ENCODE measurements around the gene YY1.

Gene YY1

GRCh38 chr14:100317912-100318808, 79.2 kb downstream of the YY1 start:
- peak; percentile 81 for DNase-seq (ENCODE audit: low spot score)

- no peak for DNase-seq (ENCODE audit: low spot score)
Measured at GRCh38 chr14:100320157-100320856, 81.4 kb downstream of the YY1 start.

GRCh38 chr14:100321473-100322137, 82.7 kb downstream of the YY1 start:
- no peak for DNase-seq (ENCODE audit: low spot score)

- no peak for DNase-seq (ENCODE audit: low spot score)
Measured at GRCh38 chr14:100322138-100322957, 83.4 kb downstream of the YY1 start.

- DNase-seq (ENCODE audit: low spot score): no peak
Measured at GRCh38 chr14:100323121-100323941, 84.4 kb downstream of the YY1 start, which contains the start of gene SLC25A47. SLC25A47 (plus strand) TSS chr14:100323339; CDS start chr14:100323415, 76 bp downstream.

- DNase-seq (ENCODE audit: low spot score): no peak
Measured at GRCh38 chr14:100323942-100324307, 85.0 kb downstream of the YY1 start.

GRCh38 chr14:100325231-100325632, 86.3 kb downstream of the YY1 start:
- DNase-seq (ENCODE audit: low spot score): no peak

- DNase-seq (ENCODE audit: low spot score): no peak
Measured at GRCh38 chr14:100325958-100326357, 87.0 kb downstream of the YY1 start.

GRCh38 chr14:100327128-100327527, 88.2 kb downstream of the YY1 start:
- DNase-seq (ENCODE audit: low spot score): no peak

- DNase-seq (ENCODE audit: low spot score): no peak
Measured at GRCh38 chr14:100328495-100329163, 89.7 kb downstream of the YY1 start.

GRCh38 chr14:100329233-100330006, 90.5 kb downstream of the YY1 start:
- no peak for DNase-seq (ENCODE audit: low spot score)

- no peak for DNase-seq (ENCODE audit: low spot score)
Measured at GRCh38 chr14:100330007-100330344, 91.0 kb downstream of the YY1 start.

GRCh38 chr14:100330388-100330931, 91.5 kb downstream of the YY1 start:
- no peak for DNase-seq (ENCODE audit: low spot score)

GRCh38 chr14:100332071-100332639, 93.2 kb downstream of the YY1 start:
- no peak for DNase-seq (ENCODE audit: low spot score)

Measured in germinal center (tissue), 1 donor.